Sigmoid colon (tissue), 7 donors: ENCODE data around the gene LYVE1. TPM values are rescaled to one million over a fixed set of nuclear protein-coding genes. Genes with fewer than 3 reads are reported as not detected.
A peak's percentile ranks its signal among the peaks of the same experiment; 100 is the strongest.

Source experiments
- DNase-seq: peaks from one replicate; pipeline ENCODE4 v3.0.0-alpha.2; 2019
- H3K27ac ChIP-seq, 4 donors: fragments of 200-600 bp; sonication (generic); one replicate each; pipeline ENCODE4 v1.5.1; 2016 to 2019; ENCODE audit warnings: mild to moderate bottlenecking in 1 of 4
- H3K27me3 ChIP-seq, 3 donors: fragments of 200-600 bp; sonication (generic); one replicate each; pipeline ENCODE4 v1.5.1; 2019; ENCODE audit warnings: mild to moderate bottlenecking in 1 of 3
- H3K36me3 ChIP-seq, 4 donors: fragments of 200-600 bp; sonication (generic); one replicate each; pipeline ENCODE4 v1.5.1; 2016 to 2019
- H3K4me1 ChIP-seq, 4 donors: fragments of 200-600 bp; sonication (generic); one replicate each; pipeline ENCODE4 v1.5.1; 2017 to 2019
- H3K4me3 ChIP-seq, 4 donors: fragments of 200-600 bp; sonication (generic); one replicate each; pipeline ENCODE4 v1.5.1; 2017 to 2019; ENCODE audit warnings: mild to moderate bottlenecking in 2 of 4, moderate library complexity in 1 of 4
- H3K9me3 ChIP-seq, 4 donors: fragments of 200-600 bp in 3 of 4; sonication (generic) in 3 of 4; one replicate each; pipeline versions ENCODE4 v1.5.1 to v1.6.1; 2013 to 2019
- CTCF ChIP-seq, 4 experiments: fragments of 450-650 bp in 3 of 4; fragments of 200-600 bp in 1 of 4; IDR thresholded peaks; one replicate each; pipeline ENCODE4 v1.5.1; 2016 to 2019; ENCODE audit warnings: antibody characterized with exemption in 4 of 4, mild to moderate bottlenecking in 3 of 4, moderate library complexity in 2 of 4
- EP300 ChIP-seq, 4 donors: sonication (generic); formaldehyde crosslinking; IDR thresholded peaks; one replicate each; pipeline ENCODE4 v1.6.1; 2017; ENCODE audit warnings: antibody characterized with exemption in 4 of 4
- POLR2A ChIP-seq, 2 donors: fragments of 450-650 bp; IDR thresholded peaks; one replicate each; pipeline ENCODE4 v1.6.1; 2016; ENCODE audit warnings: antibody characterized with exemption in 2 of 2, mild to moderate bottlenecking in 2 of 2, moderate library complexity in 2 of 2
- POLR2AphosphoS5 ChIP-seq, 4 donors: sonication (generic); formaldehyde crosslinking; IDR thresholded peaks; one replicate each; pipeline ENCODE4 v1.6.1; 2017; ENCODE audit warnings: antibody characterized with exemption in 4 of 4
- WGBS, 2 donors: extraction: QIAGEN DNeasy Blood & Tissue Kit; methylation state at CpG; one replicate each; pipeline ENCODE4 v1.1.7; 2013; 5-methylcytosine and 5-hydroxymethylcytosine counted together
- intact Hi-C: fragments of 100-400 bp; cut with DNase I; formaldehyde crosslinking; loops from one replicate; pipeline ENCODE4 v1.15.1; 2023
- polyA plus RNA-seq, 3 donors: library from polyadenylated mRNA; stranded (reverse); fragments of 200-250 nt; gene quantifications; one replicate each; pipeline ENCODE4 v1.2.3, GENCODE V29; 2013
- total RNA-seq, 4 donors: library from RNA; depleted of rRNA; stranded (reverse); fragments of >200 nt; gene quantifications; one replicate each; pipeline ENCODE4 v1.1.0, GENCODE V29; 2016
- donor health status: healthy with polysubstance abuse.
- donor health status: Bipolar disorder and iron deficiency.
- donor health status: healthy.

LYVE1 gene
- total and polyA plus RNA-seq, 7 donors, result 21.3 to 158 (median 41.5) TPM

DNA sequence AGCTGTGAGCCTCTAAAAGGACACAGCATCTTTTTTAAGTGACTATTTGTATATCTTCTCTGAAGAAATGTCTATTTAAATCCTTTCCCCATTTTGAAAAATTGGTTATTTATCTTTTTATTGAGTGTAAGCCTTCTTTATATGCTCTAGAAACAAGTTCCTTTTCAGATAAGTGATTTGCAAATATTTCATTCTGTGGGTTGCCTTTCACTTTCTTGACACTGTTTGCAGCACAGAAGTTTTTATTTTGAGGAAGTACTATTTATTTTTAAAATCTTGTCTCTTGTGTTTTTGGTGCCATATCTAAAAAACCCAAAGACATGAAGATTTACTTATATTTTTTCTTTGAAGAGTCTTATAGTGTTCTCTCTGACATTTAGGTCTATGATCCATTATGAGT lies 40.1 kb upstream of the LYVE1 start:
- H3K27me3 ChIP-seq, result no peaks in the 10 kb centered on the region
- H3K27ac ChIP-seq, result peak overlapping the region in 3 of 4 donors; percentile 46 to 87 (median 70)
- no peaks in the 10 kb centered on the region for H3K9me3 ChIP-seq
- no peak overlapping the region for H3K4me3 ChIP-seq
- peaks cover 9 to 96% (median 27%) of the 10 kb centered on the region in 4 donors for H3K36me3 ChIP-seq
- intact Hi-C loops, result no loop called here
- TF ChIP-seq POLR2A (IDR thresholded peaks at IDR 0.05) (no peak), CTCF (IDR thresholded peaks at IDR 0.05) (no peak), POLR2AphosphoS5 (IDR thresholded peaks at IDR 0.05) (no peak), EP300 (IDR thresholded peaks at IDR 0.05) (no peak)
- peaks cover 0 to 37% (median 20%) of the 10 kb centered on the region in 4 donors for H3K4me1 ChIP-seq
- DNase-seq, result no peak

- WGBS, 2 donors, result 34 to 41% methylated on average over 6 of the region's 6 CpGs
- Histone ChIP-seq H3K36me3 (peaks cover 9 to 98% (median 29%) of the 10 kb centered on the region in 4 donors), H3K27ac (peak overlapping the region; percentile 50 to 87 (median 72)), H3K27me3 (no peaks in the 10 kb centered on the region), H3K4me1 (peaks cover 0 to 44% (median 21%) of the 10 kb centered on the region in 4 donors), H3K4me3 (no peak overlapping the region), H3K9me3 (no peaks in the 10 kb centered on the region)
- DNase-seq, result no peak
- intact Hi-C loops, result no loop called here
- TF ChIP-seq CTCF (IDR thresholded peaks at IDR 0.05) (no peak), POLR2AphosphoS5 (IDR thresholded peaks at IDR 0.05) (no peak), EP300 (IDR thresholded peaks at IDR 0.05) (no peak)
These were observed 39.1 kb upstream of the LYVE1 start for GRCh38 chr11:10607462-10608132.

GRCh38 chr11:10606536-10607208 lies 38.2 kb upstream of the LYVE1 start:
- DNase-seq, result no peak

GRCh38 chr11:10605941-10606381 lies 37.5 kb upstream of the LYVE1 start:
- peaks cover 0 to 59% (median 26%) of the 10 kb centered on the region in 4 donors for H3K4me1 ChIP-seq

More at GRCh38 chr11:10606536-10607208, 38.2 kb upstream of the LYVE1 start:
- no peak for TF ChIP-seq POLR2A (IDR thresholded peaks at IDR 0.05)
- no peak for TF ChIP-seq CTCF (IDR thresholded peaks at IDR 0.05)
- no peak for TF ChIP-seq EP300 (IDR thresholded peaks at IDR 0.05)
- TF ChIP-seq POLR2AphosphoS5 (IDR thresholded peaks at IDR 0.05), result peak in 1 of 4 donors; percentile 25
- WGBS, 2 donors, result 63 to 64% methylated on average over 6 of the region's 6 CpGs
- Histone ChIP-seq H3K4me1 (peaks cover 0 to 52% (median 24%) of the 10 kb centered on the region in 4 donors), H3K27me3 (no peaks in the 10 kb centered on the region), H3K36me3 (peaks cover 9 to 98% (median 31%) of the 10 kb centered on the region in 4 donors), H3K4me3 (no peak overlapping the region), H3K9me3 (no peaks in the 10 kb centered on the region), H3K27ac (peak overlapping the region; percentile 50 to 87 (median 72))
- intact Hi-C loops, result no loop called here

GRCh38 chr11:10604798-10605197 lies 36.3 kb upstream of the LYVE1 start:
- Histone ChIP-seq H3K27me3 (no peaks in the 10 kb centered on the region), H3K4me1 (peaks cover 0 to 62% (median 28%) of the 10 kb centered on the region in 4 donors), H3K36me3 (peaks cover 9 to 94% (median 37%) of the 10 kb centered on the region in 4 donors), H3K9me3 (no peaks in the 10 kb centered on the region), H3K27ac (peak overlapping the region; percentile 50 to 87 (median 72)), H3K4me3 (no peak overlapping the region)
- intact Hi-C loops, result no loop called here
- DNase-seq, result no peak
- WGBS, 2 donors, result 75 to 76% methylated on average over 3 of the region's 3 CpGs
- TF ChIP-seq POLR2A (IDR thresholded peaks at IDR 0.05) (no peak), CTCF (IDR thresholded peaks at IDR 0.05) (no peak), EP300 (IDR thresholded peaks at IDR 0.05) (no peak), POLR2AphosphoS5 (IDR thresholded peaks at IDR 0.05) (no peak)

More at GRCh38 chr11:10605941-10606381, 37.5 kb upstream of the LYVE1 start:
- Histone ChIP-seq H3K36me3 (peaks cover 9 to 99% (median 34%) of the 10 kb centered on the region in 4 donors), H3K9me3 (no peaks in the 10 kb centered on the region), H3K4me3 (peak overlapping the region in 1 of 4 donors; percentile 4), H3K27me3 (no peaks in the 10 kb centered on the region), H3K27ac (peak overlapping the region; percentile 50 to 87 (median 72))
- intact Hi-C loops, result no loop called here
- DNase-seq, result peak; percentile 83
- 41 to 78% methylated on average over 6 of the region's 6 CpGs for WGBS, 2 donors
- peak in 1 of 4 donors; percentile 26 for TF ChIP-seq POLR2AphosphoS5 (IDR thresholded peaks at IDR 0.05)
- no peak for TF ChIP-seq POLR2A (IDR thresholded peaks at IDR 0.05)
